Measurements from ENCODE around the gene CDK12.
"Not testable (repeated sequence)": the region's sequence is repeated elsewhere in the genome, so short reads cannot be mapped to it uniquely, and the experiment has no call there.

The CDK12 gene

DNA sequence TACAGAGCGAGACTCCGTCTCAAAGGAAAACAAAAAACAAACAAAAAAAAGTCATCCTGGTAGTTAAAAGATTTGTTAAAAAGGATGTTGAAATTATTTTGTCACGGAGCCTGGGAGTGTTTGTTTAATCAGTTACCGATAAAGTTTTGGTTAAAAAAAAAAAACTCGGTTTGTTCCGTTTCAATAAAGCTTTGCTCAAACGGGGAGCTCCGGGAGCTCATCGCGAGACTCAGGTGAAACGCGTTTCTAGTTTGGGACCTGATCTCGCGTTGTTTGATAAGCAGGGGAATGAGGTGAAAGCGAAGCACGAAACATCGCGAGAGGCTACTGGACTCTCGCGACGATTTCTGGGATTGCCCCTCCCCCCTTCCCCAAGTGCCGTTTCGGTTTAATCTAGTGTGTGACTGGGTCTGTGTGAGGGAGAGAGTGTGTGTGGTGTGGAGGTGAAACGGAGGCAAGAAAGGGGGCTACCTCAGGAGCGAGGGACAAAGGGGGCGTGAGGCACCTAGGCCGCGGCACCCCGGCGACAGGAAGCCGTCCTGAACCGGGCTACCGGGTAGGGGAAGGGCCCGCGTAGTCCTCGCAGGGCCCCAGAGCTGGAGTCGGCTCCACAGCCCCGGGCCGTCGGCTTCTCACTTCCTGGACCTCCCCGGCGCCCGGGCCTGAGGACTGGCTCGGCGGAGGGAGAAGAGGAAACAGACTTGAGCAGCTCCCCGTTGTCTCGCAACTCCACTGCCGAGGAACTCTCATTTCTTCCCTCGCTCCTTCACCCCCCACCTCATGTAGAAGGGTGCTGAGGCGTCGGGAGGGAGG, at the start of gene CDK12:
Gene CDK12 (plus strand): TSS at position 374 of the 813 bp plus-strand sequence. CDS start 586 bp downstream, outside the sequence.
- peak; percentile 99 for DNase-seq

DNA sequence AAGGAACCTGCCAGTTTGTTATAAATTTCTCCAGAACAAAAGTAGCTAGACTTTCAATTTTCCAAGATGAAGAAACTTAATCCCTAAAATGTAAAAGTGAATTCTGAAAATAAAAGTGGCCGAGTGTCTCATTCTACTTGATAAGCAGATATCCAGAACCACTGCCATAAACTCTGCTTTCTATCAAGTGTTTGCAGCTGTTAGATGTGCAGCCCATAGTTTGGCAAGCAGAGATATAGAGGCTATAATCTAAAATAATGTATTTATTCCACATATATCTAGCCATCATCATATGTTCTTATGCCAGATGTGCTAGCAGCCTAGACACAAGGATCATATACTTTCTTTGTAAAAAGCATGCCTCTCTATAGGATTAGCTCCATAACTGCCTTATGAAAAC, 45.1 kb upstream of the CDK12 start:
- DNase-seq, result no peak

GRCh38 chr17:39429600-39429999, 31.7 kb upstream of the CDK12 start:
- no peak for DNase-seq

GRCh38 chr17:39439868-39440267, 21.4 kb upstream of the CDK12 start:
- DNase-seq, result not testable (repeated sequence)

- no peak for DNase-seq
Measured at GRCh38 chr17:39443326-39443725, 18.0 kb upstream of the CDK12 start.

- DNase-seq, result no peak
Measured at GRCh38 chr17:39447561-39447960, 13.7 kb upstream of the CDK12 start.

DNA sequence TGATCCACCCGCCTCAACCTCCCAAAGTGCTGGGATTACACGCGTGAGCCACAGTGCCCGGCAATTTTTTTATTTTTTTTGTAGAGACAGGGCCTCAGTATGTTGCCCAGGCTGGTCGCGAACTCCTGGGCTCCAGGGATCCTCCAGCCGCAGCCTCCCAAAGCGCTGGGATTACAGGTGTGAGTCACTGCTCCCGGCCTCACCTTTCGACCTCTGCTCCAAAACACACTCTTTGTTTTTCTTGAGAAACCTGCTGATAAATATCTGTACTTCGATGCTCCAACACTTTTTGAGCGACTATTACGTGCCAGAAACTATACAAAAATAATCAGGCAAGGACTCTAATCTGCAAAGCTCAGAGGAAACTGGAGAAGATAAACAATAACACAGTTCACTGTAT, 11.2 kb upstream of the CDK12 start:
- DNase-seq, result no peak

- peak; percentile 98 for DNase-seq
Measured at GRCh38 chr17:39450847-39451581, 10.3 kb upstream of the CDK12 start, which contains the start of gene MED1. Gene MED1, minus strand, starts transcription at chr17:39451263. Its CDS starts 201 bp downstream, at chr17:39451062.

DNA sequence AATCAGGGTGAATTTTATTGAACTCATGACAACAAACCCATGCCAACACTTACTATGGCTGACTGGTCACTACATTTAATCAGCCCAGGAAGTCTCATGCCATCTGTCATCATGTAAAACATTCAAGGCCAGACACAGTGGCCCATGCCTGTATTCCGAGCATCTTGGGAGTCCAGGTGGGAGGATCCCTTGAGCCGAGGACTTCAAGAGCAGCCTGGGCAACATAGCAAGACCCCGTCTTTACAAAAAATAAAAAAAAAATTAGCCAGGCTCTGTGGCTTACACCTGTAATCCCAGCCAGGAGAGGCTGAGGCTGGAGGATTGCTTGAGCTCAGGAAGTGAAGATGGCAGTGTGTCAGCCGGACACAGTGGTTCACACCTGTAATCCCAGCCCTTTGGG, 5.4 kb upstream of the CDK12 start:
- no peak for DNase-seq

- DNase-seq, result no peak
Measured at GRCh38 chr17:39461926-39462569, 762 bp downstream of the CDK12 start.

- DNase-seq, result no peak
Measured at GRCh38 chr17:39462631-39463375, 1.5 kb downstream of the CDK12 start.

- DNase-seq, result not testable (repeated sequence)
Measured at GRCh38 chr17:39464639-39465181, 3.4 kb downstream of the CDK12 start.

- not testable (repeated sequence) for DNase-seq
Measured at GRCh38 chr17:39468610-39469009, 7.3 kb downstream of the CDK12 start.

- DNase-seq, result no peak
Measured at GRCh38 chr17:39473310-39473709, 12.0 kb downstream of the CDK12 start.

DNA sequence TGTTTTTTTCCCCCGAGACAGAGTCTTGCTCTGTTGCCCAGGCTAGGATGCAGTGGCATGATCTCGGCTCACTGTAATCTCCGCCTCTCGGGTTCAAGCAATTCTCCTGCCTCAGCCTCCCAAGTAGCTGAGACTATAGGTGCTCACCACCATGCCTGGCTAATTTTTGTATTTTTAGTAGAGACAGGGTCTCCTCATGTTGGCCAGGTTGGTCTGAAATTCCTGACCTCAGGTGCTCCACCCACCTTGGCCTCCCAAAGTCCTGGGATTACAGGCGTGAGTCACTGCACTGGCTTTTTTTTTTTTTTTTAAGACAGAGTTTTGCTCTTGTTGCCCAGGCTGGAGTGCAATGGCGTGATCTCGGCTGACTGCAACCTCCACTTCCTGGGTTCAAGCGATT, 18.3 kb downstream of the CDK12 start:
- DNase-seq, result not testable (repeated sequence)

GRCh38 chr17:39483506-39483905, 22.2 kb downstream of the CDK12 start:
- no peak for DNase-seq

GRCh38 chr17:39484178-39484577, 22.9 kb downstream of the CDK12 start:
- no peak for DNase-seq

DNA sequence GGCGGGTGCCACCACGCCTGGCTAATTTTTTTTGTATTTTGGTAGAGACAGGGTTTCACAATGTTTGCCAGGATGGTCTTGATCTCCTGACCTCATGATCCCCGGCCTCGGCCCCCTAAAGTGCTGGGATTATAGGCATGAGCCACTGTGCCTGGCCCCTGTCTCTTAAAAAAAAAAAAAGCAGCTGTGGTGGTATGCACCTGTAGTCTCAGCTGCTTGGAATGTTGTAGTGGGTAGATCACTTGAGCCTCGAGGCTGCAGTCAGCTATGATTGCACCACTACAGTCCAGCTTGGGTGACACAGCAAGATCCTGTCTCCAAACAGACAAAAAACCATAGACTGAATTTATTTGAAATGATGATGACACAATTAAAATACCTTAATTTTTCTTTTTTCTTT, 24.3 kb downstream of the CDK12 start:
- DNase-seq, result no peak

DNA sequence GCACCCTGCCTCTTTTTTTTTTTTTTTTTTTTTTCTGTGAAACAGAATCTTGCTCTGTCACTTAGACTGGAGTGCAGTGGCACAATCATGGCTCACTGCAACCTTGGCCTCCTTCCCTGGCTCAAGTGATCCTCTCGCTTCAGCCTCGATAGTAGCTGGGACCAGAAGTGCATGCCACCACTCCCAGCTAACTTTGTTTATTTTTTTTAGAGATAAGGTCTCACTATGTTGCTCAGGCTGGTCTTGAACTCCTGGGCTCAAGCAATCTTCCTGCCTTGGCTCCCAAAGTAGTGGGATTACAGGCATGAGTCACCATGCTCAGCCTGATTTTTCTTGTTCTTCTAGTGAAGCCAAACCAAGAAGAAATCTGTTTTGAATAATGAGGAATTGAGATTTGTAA, 25.0 kb downstream of the CDK12 start:
- no peak for DNase-seq

DNA sequence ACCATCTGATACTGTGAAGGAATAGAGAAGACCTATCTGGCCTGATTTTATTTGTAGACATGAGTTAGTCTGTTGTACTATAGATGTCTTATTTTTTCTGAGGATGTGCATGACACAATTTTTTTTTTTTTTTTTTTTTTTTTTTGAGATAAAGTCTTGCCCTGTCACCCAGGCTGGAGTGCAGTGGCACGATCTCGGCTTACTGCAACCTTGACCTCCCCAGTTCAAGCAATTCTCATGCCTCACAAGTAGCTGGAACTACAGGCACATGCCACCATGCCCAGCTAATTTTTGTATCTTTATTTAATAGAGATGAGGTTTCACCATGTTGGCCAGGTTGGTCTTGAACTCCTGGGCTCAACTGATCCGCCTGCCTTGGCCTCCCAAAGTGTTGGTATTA, 26.2 kb downstream of the CDK12 start:
- not testable (repeated sequence) for DNase-seq

DNA sequence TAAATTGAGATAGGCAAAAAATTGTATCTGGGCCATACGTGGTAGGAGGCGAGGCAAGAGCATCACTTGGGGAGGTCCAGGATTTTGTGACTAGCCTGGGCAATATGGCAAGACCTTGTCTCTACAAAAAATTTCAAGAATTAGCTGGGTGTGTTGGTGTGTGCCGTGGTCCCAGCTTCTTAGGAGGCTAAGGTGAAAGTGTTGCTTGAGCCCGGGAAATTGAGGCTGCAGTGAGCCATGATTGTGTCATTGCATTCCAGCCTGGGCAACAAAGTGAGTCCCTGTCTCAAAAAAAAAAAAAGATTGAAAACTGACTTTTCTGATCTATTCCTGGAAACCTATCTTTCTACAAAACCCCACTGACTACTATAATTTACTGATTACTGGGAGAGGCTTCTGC, 26.7 kb downstream of the CDK12 start:
- no peak for DNase-seq

GRCh38 chr17:39496921-39497320, 35.6 kb downstream of the CDK12 start:
- DNase-seq, result not testable (repeated sequence)

- no peak for DNase-seq
Measured at GRCh38 chr17:39507511-39507910, 46.2 kb downstream of the CDK12 start.

All from NCI-H1436 treated with DMSO at 0.1 percent for 48 hours (cell line).